ENCODE results near the gene TMPRSS7.

TMPRSS7 gene

DNA sequence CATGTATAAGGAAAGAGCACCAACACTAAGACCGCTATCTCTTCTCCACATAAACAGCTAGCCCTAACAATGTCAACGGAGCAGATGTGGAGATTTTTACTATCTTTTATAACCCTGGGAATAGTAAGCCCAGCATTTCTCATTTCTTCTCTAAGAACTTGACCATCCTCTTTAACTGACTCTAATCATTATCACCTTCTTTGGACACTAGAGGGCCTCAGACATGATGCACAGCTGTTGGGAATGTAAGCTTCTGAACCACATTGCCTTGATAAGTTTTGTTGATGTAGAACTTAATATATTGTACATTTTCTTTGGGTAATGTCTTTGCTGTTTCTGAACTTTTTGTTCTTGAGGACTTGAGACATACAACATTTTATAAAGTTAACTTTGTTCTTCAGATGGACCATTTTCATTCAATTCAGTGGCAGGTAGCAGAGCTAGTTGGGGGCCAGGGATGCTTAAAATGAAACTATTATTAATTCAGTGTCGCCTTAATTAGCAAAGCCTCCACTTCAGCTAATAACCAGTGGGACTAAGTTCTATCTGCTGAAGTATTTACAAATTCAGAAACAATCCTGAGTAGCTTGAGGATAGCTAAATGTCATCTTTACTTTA, 45.4 kb upstream of the TMPRSS7 start:
- TF ChIP-seq ZFP30 (CRISPR knock-in tag; IDR thresholded peaks at IDR 0.05) (no peak), ESRRG (CRISPR knock-in tag; IDR thresholded peaks at IDR 0.05) (no peak), ZNF565 (CRISPR knock-in tag; conservative IDR thresholded peaks at IDR 0.05; ENCODE audit: low read depth) (no peak), ISL1 (CRISPR knock-in tag; IDR thresholded peaks at IDR 0.05) (no peak), ZNF8 (CRISPR knock-in tag; IDR thresholded peaks at IDR 0.05) (no peak), TCF4 (CRISPR knock-in tag; IDR thresholded peaks at IDR 0.05; ENCODE audit: borderline replicate concordance) (no peak), ARNTL (CRISPR knock-in tag; IDR thresholded peaks at IDR 0.05; ENCODE audit: borderline replicate concordance, low read depth) (no peak), GLIS3 (CRISPR knock-in tag; IDR thresholded peaks at IDR 0.05) (no peak), RARB (CRISPR knock-in tag; IDR thresholded peaks at IDR 0.05) (no peak), ZC3H10 (CRISPR knock-in tag; IDR thresholded peaks at IDR 0.05) (no peak), PPARA (CRISPR knock-in tag; IDR thresholded peaks at IDR 0.05; ENCODE audit: borderline replicate concordance) (no peak), ZFP3 (CRISPR knock-in tag; IDR thresholded peaks at IDR 0.05) (no peak), SNAI2 (CRISPR knock-in tag; IDR thresholded peaks at IDR 0.05) (no peak)
- TF ChIP-seq, protein P1, sequence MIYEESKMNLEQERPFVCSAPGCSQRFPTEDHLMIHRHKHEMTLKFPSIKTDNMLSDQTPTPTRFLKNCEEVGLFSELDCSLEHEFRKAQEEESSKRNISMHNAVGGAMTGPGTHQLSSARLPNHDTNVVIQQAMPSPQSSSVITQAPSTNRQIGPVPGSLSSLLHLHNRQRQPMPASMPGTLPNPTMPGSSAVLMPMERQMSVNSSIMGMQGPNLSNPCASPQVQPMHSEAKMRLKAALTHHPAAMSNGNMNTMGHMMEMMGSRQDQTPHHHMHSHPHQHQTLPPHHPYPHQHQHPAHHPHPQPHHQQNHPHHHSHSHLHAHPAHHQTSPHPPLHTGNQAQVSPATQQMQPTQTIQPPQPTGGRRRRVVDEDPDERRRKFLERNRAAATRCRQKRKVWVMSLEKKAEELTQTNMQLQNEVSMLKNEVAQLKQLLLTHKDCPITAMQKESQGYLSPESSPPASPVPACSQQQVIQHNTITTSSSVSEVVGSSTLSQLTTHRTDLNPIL (CRISPR knock-in tag; IDR thresholded peaks at IDR 0.05; ENCODE audit: low read depth) = no peak
- TF ChIP-seq, protein P2, sequence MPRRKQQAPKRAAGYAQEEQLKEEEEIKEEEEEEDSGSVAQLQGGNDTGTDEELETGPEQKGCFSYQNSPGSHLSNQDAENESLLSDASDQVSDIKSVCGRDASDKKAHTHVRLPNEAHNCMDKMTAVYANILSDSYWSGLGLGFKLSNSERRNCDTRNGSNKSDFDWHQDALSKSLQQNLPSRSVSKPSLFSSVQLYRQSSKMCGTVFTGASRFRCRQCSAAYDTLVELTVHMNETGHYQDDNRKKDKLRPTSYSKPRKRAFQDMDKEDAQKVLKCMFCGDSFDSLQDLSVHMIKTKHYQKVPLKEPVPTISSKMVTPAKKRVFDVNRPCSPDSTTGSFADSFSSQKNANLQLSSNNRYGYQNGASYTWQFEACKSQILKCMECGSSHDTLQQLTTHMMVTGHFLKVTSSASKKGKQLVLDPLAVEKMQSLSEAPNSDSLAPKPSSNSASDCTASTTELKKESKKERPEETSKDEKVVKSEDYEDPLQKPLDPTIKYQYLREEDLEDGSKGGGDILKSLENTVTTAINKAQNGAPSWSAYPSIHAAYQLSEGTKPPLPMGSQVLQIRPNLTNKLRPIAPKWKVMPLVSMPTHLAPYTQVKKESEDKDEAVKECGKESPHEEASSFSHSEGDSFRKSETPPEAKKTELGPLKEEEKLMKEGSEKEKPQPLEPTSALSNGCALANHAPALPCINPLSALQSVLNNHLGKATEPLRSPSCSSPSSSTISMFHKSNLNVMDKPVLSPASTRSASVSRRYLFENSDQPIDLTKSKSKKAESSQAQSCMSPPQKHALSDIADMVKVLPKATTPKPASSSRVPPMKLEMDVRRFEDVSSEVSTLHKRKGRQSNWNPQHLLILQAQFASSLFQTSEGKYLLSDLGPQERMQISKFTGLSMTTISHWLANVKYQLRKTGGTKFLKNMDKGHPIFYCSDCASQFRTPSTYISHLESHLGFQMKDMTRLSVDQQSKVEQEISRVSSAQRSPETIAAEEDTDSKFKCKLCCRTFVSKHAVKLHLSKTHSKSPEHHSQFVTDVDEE (CRISPR knock-in tag; IDR thresholded peaks at IDR 0.05) = no peak
- TF ChIP-seq, protein P3, sequence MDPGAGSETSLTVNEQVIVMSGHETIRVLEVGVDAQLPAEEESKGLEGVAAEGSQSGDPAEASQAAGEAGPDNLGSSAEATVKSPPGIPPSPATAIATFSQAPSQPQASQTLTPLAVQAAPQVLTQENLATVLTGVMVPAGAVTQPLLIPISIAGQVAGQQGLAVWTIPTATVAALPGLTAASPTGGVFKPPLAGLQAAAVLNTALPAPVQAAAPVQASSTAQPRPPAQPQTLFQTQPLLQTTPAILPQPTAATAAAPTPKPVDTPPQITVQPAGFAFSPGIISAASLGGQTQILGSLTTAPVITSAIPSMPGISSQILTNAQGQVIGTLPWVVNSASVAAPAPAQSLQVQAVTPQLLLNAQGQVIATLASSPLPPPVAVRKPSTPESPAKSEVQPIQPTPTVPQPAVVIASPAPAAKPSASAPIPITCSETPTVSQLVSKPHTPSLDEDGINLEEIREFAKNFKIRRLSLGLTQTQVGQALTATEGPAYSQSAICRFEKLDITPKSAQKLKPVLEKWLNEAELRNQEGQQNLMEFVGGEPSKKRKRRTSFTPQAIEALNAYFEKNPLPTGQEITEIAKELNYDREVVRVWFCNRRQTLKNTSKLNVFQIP (CRISPR knock-in tag; IDR thresholded peaks at IDR 0.05; ENCODE audit: borderline replicate concordance, low read depth) = no peak
- TF ChIP-seq, protein P4, sequence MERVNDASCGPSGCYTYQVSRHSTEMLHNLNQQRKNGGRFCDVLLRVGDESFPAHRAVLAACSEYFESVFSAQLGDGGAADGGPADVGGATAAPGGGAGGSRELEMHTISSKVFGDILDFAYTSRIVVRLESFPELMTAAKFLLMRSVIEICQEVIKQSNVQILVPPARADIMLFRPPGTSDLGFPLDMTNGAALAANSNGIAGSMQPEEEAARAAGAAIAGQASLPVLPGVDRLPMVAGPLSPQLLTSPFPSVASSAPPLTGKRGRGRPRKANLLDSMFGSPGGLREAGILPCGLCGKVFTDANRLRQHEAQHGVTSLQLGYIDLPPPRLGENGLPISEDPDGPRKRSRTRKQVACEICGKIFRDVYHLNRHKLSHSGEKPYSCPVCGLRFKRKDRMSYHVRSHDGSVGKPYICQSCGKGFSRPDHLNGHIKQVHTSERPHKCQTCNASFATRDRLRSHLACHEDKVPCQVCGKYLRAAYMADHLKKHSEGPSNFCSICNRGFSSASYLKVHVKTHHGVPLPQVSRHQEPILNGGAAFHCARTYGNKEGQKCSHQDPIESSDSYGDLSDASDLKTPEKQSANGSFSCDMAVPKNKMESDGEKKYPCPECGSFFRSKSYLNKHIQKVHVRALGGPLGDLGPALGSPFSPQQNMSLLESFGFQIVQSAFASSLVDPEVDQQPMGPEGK (CRISPR knock-in tag; IDR thresholded peaks at IDR 0.05; ENCODE audit: borderline replicate concordance) = no peak
- peak; percentile 98 for ATAC-seq

DNA sequence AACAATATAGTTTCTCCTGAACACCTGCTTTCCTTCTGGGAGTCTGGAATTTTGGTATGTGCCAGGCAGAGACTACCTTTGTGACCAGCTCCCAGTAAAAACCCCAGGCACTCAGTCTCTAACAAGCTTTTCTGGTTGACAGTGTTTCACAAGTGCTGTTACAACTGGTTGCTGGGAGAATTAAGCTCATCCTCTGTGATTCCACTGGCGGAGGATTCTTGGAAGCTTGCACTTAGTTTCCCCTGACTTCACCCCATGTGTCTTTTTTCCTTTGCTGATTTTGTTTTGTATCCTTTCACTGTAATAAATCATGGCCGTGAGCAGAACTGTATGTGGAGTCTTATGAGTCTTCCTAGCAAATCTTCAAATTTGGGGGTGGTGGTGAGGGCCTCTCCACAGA, 41.5 kb upstream of the TMPRSS7 start:
- TF ChIP-seq PPARA (CRISPR knock-in tag; IDR thresholded peaks at IDR 0.05; ENCODE audit: borderline replicate concordance) = no peak
- TF ChIP-seq ZC3H10 (CRISPR knock-in tag; IDR thresholded peaks at IDR 0.05) = no peak
- no peak for TF ChIP-seq ESRRG (CRISPR knock-in tag; IDR thresholded peaks at IDR 0.05)
- TF ChIP-seq ZNF70 (CRISPR knock-in tag; IDR thresholded peaks at IDR 0.05) = no peak
- no peak for TF ChIP-seq ZNF8 (CRISPR knock-in tag; IDR thresholded peaks at IDR 0.05)
- no peak for TF ChIP-seq GLIS3 (CRISPR knock-in tag; IDR thresholded peaks at IDR 0.05)
- no peak for TF ChIP-seq BACH2 (CRISPR knock-in tag; IDR thresholded peaks at IDR 0.05; ENCODE audit: borderline replicate concordance)
- no peak for TF ChIP-seq RARB (CRISPR knock-in tag; IDR thresholded peaks at IDR 0.05)
- TF ChIP-seq SNAI2 (CRISPR knock-in tag; IDR thresholded peaks at IDR 0.05) = no peak
- no peak for TF ChIP-seq OSR1 (CRISPR knock-in tag; IDR thresholded peaks at IDR 0.05)
- TF ChIP-seq ISL1 (CRISPR knock-in tag; IDR thresholded peaks at IDR 0.05) = no peak
- TF ChIP-seq ZFP3 (CRISPR knock-in tag; IDR thresholded peaks at IDR 0.05) = no peak
- TF ChIP-seq, protein P4 (CRISPR knock-in tag; IDR thresholded peaks at IDR 0.05; ENCODE audit: borderline replicate concordance) = no peak
- TF ChIP-seq ARNTL (CRISPR knock-in tag; IDR thresholded peaks at IDR 0.05; ENCODE audit: borderline replicate concordance, low read depth) = no peak
- ATAC-seq = no peak
